Liver (tissue), 9 donors: ENCODE data around the gene CCN5. TPM values are rescaled to one million over a fixed set of nuclear protein-coding genes. Genes with fewer than 3 reads are reported as not detected.

Experiments used
- DNase-seq: peaks from one replicate; pipeline ENCODE4 v3.0.0-alpha.2; 2017; ENCODE audit warnings: low spot score
- H3K27ac ChIP-seq, 2 donors: one replicate each; pipeline ENCODE4 v1.7.0; 2013; ENCODE audit warnings: inconsistent platforms in 2 of 2, low read length in 2 of 2, control low read depth in 1 of 2, low read depth in 1 of 2, mild to moderate bottlenecking in 1 of 2
- H3K27me3 ChIP-seq, 4 donors: one replicate each; pipeline versions ENCODE4 v1.6.1 to v1.7.0; 2013; ENCODE audit warnings: low read length in 3 of 4, inconsistent platforms in 1 of 4, mild to moderate bottlenecking in 1 of 4, moderate library complexity in 1 of 4; ENCODE audit not compliant: control insufficient read depth in 4 of 4, insufficient read depth in 4 of 4
- H3K36me3 ChIP-seq, 4 donors: one replicate each; pipeline versions ENCODE4 v1.6.1 to v1.7.0; 2013; ENCODE audit warnings: low read length in 3 of 4, mild to moderate bottlenecking in 3 of 4, low read depth in 1 of 4, moderate library complexity in 1 of 4; ENCODE audit not compliant: control insufficient read depth in 4 of 4, insufficient read depth in 3 of 4
- H3K4me1 ChIP-seq, 4 donors: one replicate each; pipeline versions ENCODE4 v1.6.1 to v1.7.0; 2013; ENCODE audit warnings: low read length in 3 of 4, mild to moderate bottlenecking in 3 of 4, moderate library complexity in 1 of 4; ENCODE audit not compliant: control insufficient read depth in 4 of 4, insufficient read depth in 4 of 4
- H3K4me3 ChIP-seq, 3 donors: one replicate each; pipeline versions ENCODE4 v1.6.1 to v1.7.0; 2013; ENCODE audit warnings: low read length in 3 of 3, control low read depth in 1 of 3, low read depth in 1 of 3, mild to moderate bottlenecking in 1 of 3
- H3K9ac ChIP-seq, 2 donors: one replicate each; pipeline ENCODE4 v1.7.0; 2013; ENCODE audit warnings: low read length in 2 of 2, mild to moderate bottlenecking in 2 of 2, moderate library complexity in 2 of 2, control low read depth in 1 of 2, low read depth in 1 of 2
- H3K9me3 ChIP-seq, 4 donors: one replicate each; pipeline versions ENCODE4 v1.6.1 to v1.7.0; 2013; ENCODE audit warnings: low read length in 3 of 4; ENCODE audit not compliant: control insufficient read depth in 4 of 4
- FOXA2 ChIP-seq: IDR thresholded peaks from 2 replicates; pipeline ENCODE4 v1.6.1; 2016; ENCODE audit warnings: antibody characterized with exemption
- GABPA ChIP-seq, 2 donors: IDR thresholded peaks in 1 of 2; conservative IDR thresholded peaks in 1 of 2; 2 replicates each; pipeline ENCODE4 v1.6.1; 2016; ENCODE audit warnings: antibody characterized with exemption in 2 of 2, mild to moderate bottlenecking in 1 of 2, moderate library complexity in 1 of 2
- HNF4A ChIP-seq, 2 donors: conservative IDR thresholded peaks; 2 replicates each; pipeline ENCODE4 v1.6.1; 2016; ENCODE audit warnings: antibody characterized with exemption in 2 of 2, mild to moderate bottlenecking in 2 of 2
- NR2F2 ChIP-seq: IDR thresholded peaks from 2 replicates; pipeline ENCODE4 v1.6.1; 2016; ENCODE audit warnings: antibody characterized with exemption
- RAD21 ChIP-seq, 2 donors: IDR thresholded peaks; 2 replicates each; pipeline ENCODE4 v1.6.1; 2016; ENCODE audit warnings: antibody characterized with exemption in 2 of 2, mild to moderate bottlenecking in 2 of 2
- RXRA ChIP-seq, 2 donors: IDR thresholded peaks; 2 replicates each; pipeline ENCODE4 v1.6.1; 2017 to 2018; ENCODE audit warnings: antibody characterized with exemption in 2 of 2, mild to moderate bottlenecking in 1 of 2
- SP1 ChIP-seq: IDR thresholded peaks from 2 replicates; pipeline ENCODE4 v1.6.1; 2018; ENCODE audit warnings: antibody characterized with exemption, mild to moderate bottlenecking
- YY1 ChIP-seq: IDR thresholded peaks from 2 replicates; pipeline ENCODE4 v1.6.1; 2016; ENCODE audit warnings: antibody characterized with exemption, mild to moderate bottlenecking
- WGBS: extraction: QIAGEN DNeasy Blood & Tissue Kit; methylation state at CpG from one replicate; pipeline ENCODE4 v1.1.7; 2013; 5-methylcytosine and 5-hydroxymethylcytosine counted together
- polyA plus RNA-seq, 2 donors: library from polyadenylated mRNA; stranded (reverse) in 1 of 2; unstranded in 1 of 2; fragments of 200-250 nt in 1 of 2; fragments of >200 nt in 1 of 2; fragmentation: Nextera tagmentation in 1 of 2; extraction: Ambion mirVana in 1 of 2; gene quantifications; one replicate each; pipeline versions ENCODE4 v1.2.1 to v1.2.3, GENCODE V29; 2013 to 2015
- total RNA-seq, 2 donors: library from RNA; depleted of rRNA; stranded (reverse); fragments of >200 nt; gene quantifications; one replicate each; pipeline ENCODE4 v1.2.3, GENCODE V29; 2014
- TF ChIP-seq, protein P1 (sequence below): IDR thresholded peaks from 2 replicates; pipeline ENCODE4 v1.6.1; 2016; ENCODE audit warnings: antibody characterized with exemption
- TF ChIP-seq, protein P2 (sequence below): IDR thresholded peaks from 2 replicates; pipeline ENCODE4 v1.6.1; 2016; ENCODE audit warnings: antibody characterized with exemption
- TF ChIP-seq, protein P3 (sequence below): IDR thresholded peaks from 2 replicates; pipeline ENCODE4 v1.6.1; 2016; ENCODE audit warnings: antibody characterized with exemption, mild to moderate bottlenecking
- TF ChIP-seq, protein P4 (sequence below): fragments of 150-350 bp; IDR thresholded peaks from 2 replicates; pipeline ENCODE4 v1.5.1; 2017; ENCODE audit warnings: improper control_type of control experiment, low read depth, low read length; ENCODE audit not compliant: missing input control
- donor health status: healthy.
- donor health status: healthy.
- donor health status: healthy.
- donor health status: healthy.
- donor health status: healthy.

Gene CCN5
- total and polyA plus RNA-seq, 4 donors = 1.2 to 3.6 (median 1.9) TPM; not detected in 1

DNA sequence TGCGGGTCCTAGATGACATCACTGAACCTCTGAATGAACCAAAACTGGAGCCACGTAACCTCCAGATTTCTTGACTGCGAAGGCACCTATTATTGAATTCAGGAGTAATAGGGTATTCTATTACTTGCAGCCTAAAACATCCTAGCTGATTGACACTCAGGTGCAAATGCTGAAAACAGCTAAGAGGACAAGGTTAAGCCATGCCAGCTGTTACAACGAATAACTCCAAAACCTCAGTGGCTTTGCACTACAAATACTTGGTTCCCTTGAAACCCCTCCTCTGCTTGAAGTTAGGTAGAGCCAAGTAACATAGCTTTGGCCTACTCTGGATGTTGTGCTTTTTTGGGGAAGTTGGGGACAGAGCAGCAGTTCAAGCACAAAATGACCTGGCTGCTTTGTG, 21.0 kb upstream of the CCN5 start:
- Histone ChIP-seq H3K9ac (no peak overlapping the region), H3K27me3 (no peaks in the 10 kb centered on the region), H3K4me1 (no peaks in the 10 kb centered on the region), H3K4me3 (no peak overlapping the region), H3K9me3 (no peaks in the 10 kb centered on the region), H3K36me3 (no peaks in the 10 kb centered on the region), H3K27ac (no peak overlapping the region)
- no peak for DNase-seq
- TF ChIP-seq YY1 (no peak), GABPA (IDR thresholded peaks at IDR 0.05 in 1 of 2, conservative IDR thresholded peaks at IDR 0.05 in 1 of 2) (no peak), NR2F2 (no peak), SP1 (no peak), HNF4A (conservative IDR thresholded peaks at IDR 0.05) (no peak), FOXA2 (no peak), RAD21 (IDR thresholded peaks at IDR 0.05) (no peak)
- TF ChIP-seq, protein P1, sequence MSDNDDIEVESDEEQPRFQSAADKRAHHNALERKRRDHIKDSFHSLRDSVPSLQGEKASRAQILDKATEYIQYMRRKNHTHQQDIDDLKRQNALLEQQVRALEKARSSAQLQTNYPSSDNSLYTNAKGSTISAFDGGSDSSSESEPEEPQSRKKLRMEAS = no peak
- TF ChIP-seq, protein P2, sequence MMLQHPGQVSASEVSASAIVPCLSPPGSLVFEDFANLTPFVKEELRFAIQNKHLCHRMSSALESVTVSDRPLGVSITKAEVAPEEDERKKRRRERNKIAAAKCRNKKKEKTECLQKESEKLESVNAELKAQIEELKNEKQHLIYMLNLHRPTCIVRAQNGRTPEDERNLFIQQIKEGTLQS = no peak
- TF ChIP-seq, protein P3, sequence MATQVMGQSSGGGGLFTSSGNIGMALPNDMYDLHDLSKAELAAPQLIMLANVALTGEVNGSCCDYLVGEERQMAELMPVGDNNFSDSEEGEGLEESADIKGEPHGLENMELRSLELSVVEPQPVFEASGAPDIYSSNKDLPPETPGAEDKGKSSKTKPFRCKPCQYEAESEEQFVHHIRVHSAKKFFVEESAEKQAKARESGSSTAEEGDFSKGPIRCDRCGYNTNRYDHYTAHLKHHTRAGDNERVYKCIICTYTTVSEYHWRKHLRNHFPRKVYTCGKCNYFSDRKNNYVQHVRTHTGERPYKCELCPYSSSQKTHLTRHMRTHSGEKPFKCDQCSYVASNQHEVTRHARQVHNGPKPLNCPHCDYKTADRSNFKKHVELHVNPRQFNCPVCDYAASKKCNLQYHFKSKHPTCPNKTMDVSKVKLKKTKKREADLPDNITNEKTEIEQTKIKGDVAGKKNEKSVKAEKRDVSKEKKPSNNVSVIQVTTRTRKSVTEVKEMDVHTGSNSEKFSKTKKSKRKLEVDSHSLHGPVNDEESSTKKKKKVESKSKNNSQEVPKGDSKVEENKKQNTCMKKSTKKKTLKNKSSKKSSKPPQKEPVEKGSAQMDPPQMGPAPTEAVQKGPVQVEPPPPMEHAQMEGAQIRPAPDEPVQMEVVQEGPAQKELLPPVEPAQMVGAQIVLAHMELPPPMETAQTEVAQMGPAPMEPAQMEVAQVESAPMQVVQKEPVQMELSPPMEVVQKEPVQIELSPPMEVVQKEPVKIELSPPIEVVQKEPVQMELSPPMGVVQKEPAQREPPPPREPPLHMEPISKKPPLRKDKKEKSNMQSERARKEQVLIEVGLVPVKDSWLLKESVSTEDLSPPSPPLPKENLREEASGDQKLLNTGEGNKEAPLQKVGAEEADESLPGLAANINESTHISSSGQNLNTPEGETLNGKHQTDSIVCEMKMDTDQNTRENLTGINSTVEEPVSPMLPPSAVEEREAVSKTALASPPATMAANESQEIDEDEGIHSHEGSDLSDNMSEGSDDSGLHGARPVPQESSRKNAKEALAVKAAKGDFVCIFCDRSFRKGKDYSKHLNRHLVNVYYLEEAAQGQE = no peak
- TF ChIP-seq, protein P4, sequence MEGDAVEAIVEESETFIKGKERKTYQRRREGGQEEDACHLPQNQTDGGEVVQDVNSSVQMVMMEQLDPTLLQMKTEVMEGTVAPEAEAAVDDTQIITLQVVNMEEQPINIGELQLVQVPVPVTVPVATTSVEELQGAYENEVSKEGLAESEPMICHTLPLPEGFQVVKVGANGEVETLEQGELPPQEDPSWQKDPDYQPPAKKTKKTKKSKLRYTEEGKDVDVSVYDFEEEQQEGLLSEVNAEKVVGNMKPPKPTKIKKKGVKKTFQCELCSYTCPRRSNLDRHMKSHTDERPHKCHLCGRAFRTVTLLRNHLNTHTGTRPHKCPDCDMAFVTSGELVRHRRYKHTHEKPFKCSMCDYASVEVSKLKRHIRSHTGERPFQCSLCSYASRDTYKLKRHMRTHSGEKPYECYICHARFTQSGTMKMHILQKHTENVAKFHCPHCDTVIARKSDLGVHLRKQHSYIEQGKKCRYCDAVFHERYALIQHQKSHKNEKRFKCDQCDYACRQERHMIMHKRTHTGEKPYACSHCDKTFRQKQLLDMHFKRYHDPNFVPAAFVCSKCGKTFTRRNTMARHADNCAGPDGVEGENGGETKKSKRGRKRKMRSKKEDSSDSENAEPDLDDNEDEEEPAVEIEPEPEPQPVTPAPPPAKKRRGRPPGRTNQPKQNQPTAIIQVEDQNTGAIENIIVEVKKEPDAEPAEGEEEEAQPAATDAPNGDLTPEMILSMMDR = no peak
- 93% methylated on average over 4 of the region's 4 CpGs for whole genome bisulfite sequencing

DNA sequence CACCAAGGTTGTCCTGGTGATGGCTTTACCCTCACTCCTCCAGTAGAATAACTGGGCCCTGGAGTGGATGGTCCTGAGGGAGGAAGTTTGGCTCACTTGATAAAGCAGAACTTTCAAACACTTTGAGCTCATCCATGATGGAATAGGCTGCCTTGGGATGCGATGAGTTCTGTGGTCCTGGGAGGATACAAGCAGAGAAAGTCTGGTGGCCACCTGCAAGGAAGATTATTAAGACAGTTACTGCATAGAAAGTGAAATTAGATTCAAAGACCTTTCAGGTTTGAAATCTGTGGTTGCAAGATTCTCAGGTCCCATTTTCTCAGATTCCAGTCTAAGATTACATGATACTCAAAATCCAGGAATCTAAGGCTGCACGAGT, 19.9 kb upstream of the CCN5 start:
- Histone ChIP-seq H3K27me3 (no peaks in the 10 kb centered on the region), H3K4me1 (no peaks in the 10 kb centered on the region), H3K9ac (no peak overlapping the region), H3K36me3 (no peaks in the 10 kb centered on the region), H3K27ac (no peak overlapping the region), H3K4me3 (no peak overlapping the region), H3K9me3 (no peaks in the 10 kb centered on the region)
- no peak for DNase-seq
- WGBS = 62% methylated on average over 2 of the region's 2 CpGs
- TF ChIP-seq NR2F2 (no peak), HNF4A (conservative IDR thresholded peaks at IDR 0.05) (no peak), RXRA (IDR thresholded peaks at IDR 0.05) (no peak), FOXA2 (no peak)
- TF ChIP-seq, protein P3 = no peak
